Left lung (tissue), 10 donors: ENCODE measurements around the gene ZKSCAN3. TPM values are rescaled to one million over a fixed set of nuclear protein-coding genes. Genes with fewer than 3 reads are reported as not detected.
A peak's percentile ranks its signal among the peaks of the same experiment; 100 is the strongest.
"Not testable (repeated sequence)": the region's sequence is repeated elsewhere in the genome, so short reads cannot be mapped to it uniquely, and the experiment has no call there.

Source experiments
- ATAC-seq: fragments of 200-7000 bp; cut with Tn5 transposase; one replicate; pipeline ENCODE4 v1.9.1; 2020; ENCODE audit warnings: moderate library complexity
- DNase-seq, 4 donors: peaks; one replicate each; pipeline ENCODE4 v3.0.0-alpha.2; 2013 to 2020
- H3K27ac ChIP-seq, 2 donors: fragments of 200-600 bp; sonication (generic) in 1 of 2; one replicate each; pipeline versions ENCODE4 v1.5.0 to v1.8.0; 2020 to 2021
- H3K27me3 ChIP-seq, 2 donors: fragments of 200-600 bp; sonication (generic) in 1 of 2; one replicate each; pipeline versions ENCODE4 v1.5.0 to v1.8.0; 2020 to 2021
- H3K36me3 ChIP-seq, 2 donors: fragments of 200-600 bp; sonication (generic) in 1 of 2; one replicate each; pipeline versions ENCODE4 v1.5.0 to v1.8.0; 2020 to 2021
- H3K4me1 ChIP-seq, 2 donors: fragments of 200-600 bp; one replicate each; pipeline ENCODE4 v1.8.0; 2021
- H3K4me3 ChIP-seq, 2 donors: fragments of 200-600 bp; sonication (generic) in 1 of 2; one replicate each; pipeline versions ENCODE4 v1.5.0 to v1.8.0; 2020 to 2021; ENCODE audit warnings: mild to moderate bottlenecking in 1 of 2
- H3K9me3 ChIP-seq, 2 donors: fragments of 200-600 bp; sonication (generic) in 1 of 2; one replicate each; pipeline versions ENCODE4 v1.5.0 to v1.8.0; 2020 to 2021
- intact Hi-C, 2 donors: fragments of 100-400 bp; cut with DNase I; formaldehyde crosslinking; loops; one replicate each; pipeline versions ENCODE4 v1.11.2 to v1.14.2; 2022
- polyA plus RNA-seq, 6 donors: library from polyadenylated mRNA; unstranded; fragments of 120-200 nt; gene quantifications; one replicate each; pipeline ENCODE4 v1.2.1, GENCODE V29; 2013; ENCODE audit not compliant: insufficient read length in 6 of 6
- total RNA-seq, 2 donors: library from RNA; stranded (reverse); fragmentation: NEBNext Ultra II Directional; extraction: Animal tissue kit (Norgen Biotek cat#: 25700); gene quantifications; one replicate each; pipeline ENCODE4 v1.2.1, GENCODE V29; 2021
- TF ChIP-seq, protein P1 (sequence below), 2 donors: fragments of 200-600 bp; sonication (generic) in 1 of 2; IDR thresholded peaks; one replicate each; pipeline versions ENCODE4 v1.5.0 to v1.8.0; 2021; ENCODE audit warnings: antibody characterized with exemption in 2 of 2
- donor health status: DM: no; HTN: yes; CAD: no.
- donor health status: DM: no; HTN: no; CAD: no.

Gene ZKSCAN3
- total and polyA plus RNA-seq, 8 donors, result 7.0 to 15.7 (median 13.3) TPM

DNA sequence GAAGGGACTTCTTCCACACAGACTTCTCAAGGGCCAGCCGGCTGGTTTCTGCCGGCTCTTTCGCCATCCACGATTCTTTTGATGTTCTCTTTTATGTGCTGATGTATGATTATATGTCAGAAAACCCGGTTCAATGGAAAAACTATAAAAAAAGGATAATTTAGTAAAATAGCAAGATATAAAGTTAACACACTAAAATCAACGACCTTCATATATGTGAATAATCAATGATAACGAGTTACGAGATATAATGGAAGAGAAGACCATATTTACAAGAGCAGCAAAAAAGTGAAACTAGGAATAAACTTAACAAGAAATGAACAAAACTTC is 50.3 kb downstream of the ZKSCAN3 start:
- Histone ChIP-seq H3K27me3 (peaks cover 0 to 28% of the 10 kb centered on the region in 2 donors), H3K36me3 (peaks cover 0 to 10% of the 10 kb centered on the region in 2 donors), H3K4me3 (peak overlapping the region; percentile 79 to 83), H3K4me1 (peaks cover 5 to 28% of the 10 kb centered on the region in 2 donors), H3K27ac (peak overlapping the region; percentile 45 to 63), H3K9me3 (no peaks in the 10 kb centered on the region)
- DNase-seq, result no peak
- ATAC-seq, result no peak
- intact Hi-C loops, result no loop called here
- TF ChIP-seq, protein P1, sequence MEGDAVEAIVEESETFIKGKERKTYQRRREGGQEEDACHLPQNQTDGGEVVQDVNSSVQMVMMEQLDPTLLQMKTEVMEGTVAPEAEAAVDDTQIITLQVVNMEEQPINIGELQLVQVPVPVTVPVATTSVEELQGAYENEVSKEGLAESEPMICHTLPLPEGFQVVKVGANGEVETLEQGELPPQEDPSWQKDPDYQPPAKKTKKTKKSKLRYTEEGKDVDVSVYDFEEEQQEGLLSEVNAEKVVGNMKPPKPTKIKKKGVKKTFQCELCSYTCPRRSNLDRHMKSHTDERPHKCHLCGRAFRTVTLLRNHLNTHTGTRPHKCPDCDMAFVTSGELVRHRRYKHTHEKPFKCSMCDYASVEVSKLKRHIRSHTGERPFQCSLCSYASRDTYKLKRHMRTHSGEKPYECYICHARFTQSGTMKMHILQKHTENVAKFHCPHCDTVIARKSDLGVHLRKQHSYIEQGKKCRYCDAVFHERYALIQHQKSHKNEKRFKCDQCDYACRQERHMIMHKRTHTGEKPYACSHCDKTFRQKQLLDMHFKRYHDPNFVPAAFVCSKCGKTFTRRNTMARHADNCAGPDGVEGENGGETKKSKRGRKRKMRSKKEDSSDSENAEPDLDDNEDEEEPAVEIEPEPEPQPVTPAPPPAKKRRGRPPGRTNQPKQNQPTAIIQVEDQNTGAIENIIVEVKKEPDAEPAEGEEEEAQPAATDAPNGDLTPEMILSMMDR (IDR thresholded peaks at IDR 0.05), result no peak

DNA sequence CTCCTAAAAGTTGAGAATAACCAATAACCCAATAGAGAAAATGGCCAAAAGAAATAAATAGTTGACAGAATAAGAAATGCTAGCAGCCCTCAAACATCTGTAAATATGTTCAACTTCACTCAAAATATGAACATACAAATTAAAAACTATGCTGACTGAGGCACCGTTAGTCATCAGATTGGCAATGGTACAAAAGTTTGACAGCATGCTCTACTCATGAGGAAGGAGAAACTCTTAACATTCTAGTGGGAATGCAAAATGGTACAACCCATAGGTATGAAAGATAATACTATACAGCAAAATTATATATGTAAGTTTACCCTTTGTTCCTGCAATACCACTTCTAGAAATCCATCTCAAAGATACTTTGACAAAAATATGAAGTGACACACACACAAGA is 51.4 kb downstream of the ZKSCAN3 start:
- Histone ChIP-seq H3K27ac (no peak overlapping the region), H3K4me3 (no peak overlapping the region), H3K36me3 (peaks cover 0 to 5% of the 10 kb centered on the region in 2 donors), H3K27me3 (peaks cover 0 to 39% of the 10 kb centered on the region in 2 donors), H3K9me3 (no peaks in the 10 kb centered on the region), H3K4me1 (peaks cover 5 to 25% of the 10 kb centered on the region in 2 donors)
- TF ChIP-seq, protein P1 (IDR thresholded peaks at IDR 0.05), result no peak
- DNase-seq, result no peak
- intact Hi-C loops, result no loop called here
- no peak for ATAC-seq

DNA sequence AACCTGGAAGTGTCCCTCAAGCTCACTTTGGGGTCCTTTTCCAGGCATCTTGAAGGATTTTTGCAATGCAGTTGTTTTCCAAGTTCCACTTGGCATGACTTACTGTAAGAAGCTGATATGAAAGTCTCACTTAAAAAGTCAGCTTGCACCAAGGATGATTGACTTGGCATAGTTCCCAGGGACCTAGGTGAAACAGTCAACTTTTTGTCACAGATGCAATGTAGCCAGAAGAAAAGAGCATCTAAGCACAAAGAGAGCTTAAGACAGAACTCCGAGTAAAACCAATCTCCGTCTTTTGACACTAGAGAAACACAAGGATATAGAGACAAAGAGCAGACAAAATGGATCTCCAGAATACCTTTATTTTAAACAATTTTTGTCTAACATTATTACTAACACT is 52.5 kb downstream of the ZKSCAN3 start:
- TF ChIP-seq, protein P1 (IDR thresholded peaks at IDR 0.05), result no peak
- DNase-seq, result no peak

DNA sequence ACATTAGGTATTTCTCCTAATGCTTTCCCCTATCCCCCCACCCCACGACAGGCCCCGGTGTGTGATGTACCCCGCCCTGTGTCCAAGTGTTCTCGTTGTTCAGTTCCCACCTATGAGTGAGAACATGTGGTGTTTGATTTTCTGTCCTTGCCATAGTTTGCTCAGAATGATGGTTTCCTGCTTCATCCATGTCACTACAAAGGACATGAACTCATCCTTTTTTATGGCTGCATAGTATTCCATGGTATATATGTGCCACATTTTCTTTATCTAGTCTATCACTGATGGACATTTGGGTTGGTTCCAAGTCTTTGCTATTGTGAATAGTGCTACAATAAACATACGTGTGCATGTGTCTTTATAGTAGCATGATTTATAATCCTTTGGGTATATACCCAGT is 54.2 kb downstream of the ZKSCAN3 start:
- H3K27me3 ChIP-seq, result peaks cover 0 to 56% of the 10 kb centered on the region in 2 donors
- ATAC-seq, H3K27ac ChIP-seq, DNase-seq, H3K9me3 ChIP-seq, intact Hi-C loops, H3K36me3 ChIP-seq, H3K4me3 ChIP-seq: not testable (repeated sequence)
- peaks cover 0 to 11% of the 10 kb centered on the region in 2 donors for H3K4me1 ChIP-seq

More for the DNA sequence above, 52.5 kb downstream of the ZKSCAN3 start:
- H3K36me3 ChIP-seq, result no peaks in the 10 kb centered on the region
- H3K4me1 ChIP-seq, result peaks cover 5 to 22% of the 10 kb centered on the region in 2 donors
- H3K27ac ChIP-seq, result no peak overlapping the region
- ATAC-seq, result no peak
- intact Hi-C loops, result no loop called here
- no peak overlapping the region for H3K4me3 ChIP-seq
- H3K27me3 ChIP-seq, result peaks cover 0 to 48% of the 10 kb centered on the region in 2 donors
- H3K9me3 ChIP-seq, result no peaks in the 10 kb centered on the region

DNA sequence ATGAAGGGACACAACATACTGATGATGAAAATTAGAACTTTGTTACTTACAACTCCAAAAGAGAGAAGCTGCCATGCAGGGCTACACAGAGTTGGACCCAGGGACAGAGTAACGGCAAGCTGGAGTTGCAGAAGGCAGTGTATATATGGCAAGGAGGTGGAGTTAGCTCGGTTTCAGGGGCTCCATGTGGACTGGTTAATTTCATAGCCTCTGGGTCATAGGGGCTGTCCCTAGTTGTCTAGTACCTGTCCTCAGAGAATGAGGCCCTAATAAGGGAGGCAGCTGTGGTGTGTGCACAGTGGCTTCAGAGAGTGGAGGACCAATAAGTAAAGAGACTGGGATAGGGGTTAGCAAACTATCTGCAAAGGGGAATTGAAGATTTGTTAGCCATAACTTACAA is 57.7 kb downstream of the ZKSCAN3 start:
- Histone ChIP-seq H3K4me1 (no peaks in the 10 kb centered on the region), H3K36me3 (no peaks in the 10 kb centered on the region), H3K27ac (no peak overlapping the region), H3K27me3 (peaks cover 0 to 56% of the 10 kb centered on the region in 2 donors), H3K9me3 (no peaks in the 10 kb centered on the region), H3K4me3 (no peak overlapping the region)
- intact Hi-C loops, result no loop called here
- DNase-seq, result no peak
- TF ChIP-seq, protein P1 (IDR thresholded peaks at IDR 0.05), result no peak
- no peak for ATAC-seq
